H1 (cell line): ENCODE data around the gene KCTD17. TPM values are rescaled to one million over a fixed set of nuclear protein-coding genes. Genes with fewer than 3 reads are reported as not detected.

Experiments used
- CTCF ChIA-PET: fragments of 300-600 bp; sonication (Branson Sonifier 250); formaldehyde crosslinking; loops from one replicate; lab custom pipeline; 2021; ENCODE audit not compliant: partially characterized antibody; lab: Charles Lee
- POLR2A ChIA-PET: fragments of 300-600 bp; sonication (Branson Sonifier 250); formaldehyde crosslinking; loops from one replicate; lab custom pipeline; 2021; ENCODE audit warnings: inconsistent platforms; ENCODE audit not compliant: partially characterized antibody; lab: Charles Lee
- DNase-seq, 2 experiments: peaks; one replicate each; pipeline versions ENCODE4 v3.0.0 to v3.0.0-alpha.2; 2010 to 2022; ENCODE audit warnings: low spot score in 2 of 2, low read depth in 1 of 2, mixed read lengths in 1 of 2
- FAIRE-seq: peaks from 2 replicates; lab custom pipeline; 2011; peaks lifted over from hg19 to GRCh38; lab: Jason Lieb, UNC
- H2AFZ ChIP-seq: 2 replicates; pipeline ENCODE4 v1.8.1; 2012; ENCODE audit warnings: low read length, inconsistent platforms
- H2AK5ac ChIP-seq: 2 replicates; pipeline ENCODE4 v1.6.1; 2013; ENCODE audit warnings: low read depth, low read length
- H2BK120ac ChIP-seq: replicated peaks from 2 replicates; pipeline ENCODE3; 2013; ENCODE audit warnings: low read depth, low read length, inconsistent platforms
- H2BK12ac ChIP-seq: 2 replicates; pipeline ENCODE4 v1.6.1; 2013; ENCODE audit warnings: low read depth, low read length
- H2BK15ac ChIP-seq: 2 replicates; pipeline ENCODE4 v1.6.1; 2013; ENCODE audit warnings: low read length
- H2BK20ac ChIP-seq: 2 replicates; pipeline ENCODE4 v1.6.1; 2013; ENCODE audit warnings: low read length
- H2BK5ac ChIP-seq: 2 replicates; pipeline ENCODE4 v1.6.1; 2013; ENCODE audit warnings: low read depth, low read length
- H3K14ac ChIP-seq: 2 replicates; pipeline ENCODE4 v1.6.1; 2013; ENCODE audit warnings: inconsistent platforms; ENCODE audit not compliant: insufficient read length
- H3K18ac ChIP-seq: 2 replicates; pipeline ENCODE4 v1.6.1; 2013; ENCODE audit warnings: low read length; ENCODE audit errors: extremely low read depth
- H3K23ac ChIP-seq: 2 replicates; pipeline ENCODE4 v1.6.1; 2013; ENCODE audit warnings: inconsistent platforms; ENCODE audit not compliant: insufficient read length
- H3K23me2 ChIP-seq: 2 replicates; pipeline ENCODE4 v1.6.1; 2013; ENCODE audit warnings: low read depth, low read length
- H3K27ac ChIP-seq: 2 replicates; pipeline ENCODE4 v1.6.1; 2011; ENCODE audit warnings: low read depth, low read length, inconsistent platforms
- H3K27me3 ChIP-seq, 4 experiments: replicated peaks in 1 of 4; 1 replicate in 1 of 4; 2 replicates in 3 of 4; pipeline versions ENCODE4 v1.6.1 to v1.8.1; 2011 to 2013; ENCODE audit warnings: low read length in 3 of 4, mild to moderate bottlenecking in 3 of 4, inconsistent platforms in 2 of 4, mixed read lengths in 2 of 4, moderate library complexity in 1 of 4; ENCODE audit not compliant: control insufficient read depth in 3 of 4, insufficient read depth in 3 of 4; ENCODE audit errors: extremely low read depth in 1 of 4
- H3K36me3 ChIP-seq, 4 experiments: 2 replicates each; pipeline versions ENCODE4 v1.6.1 to v1.8.1; 2011 to 2013; ENCODE audit warnings: mild to moderate bottlenecking in 4 of 4, low read length in 3 of 4, moderate library complexity in 2 of 4, control low read depth in 1 of 4, inconsistent platforms in 1 of 4; ENCODE audit not compliant: insufficient read depth in 4 of 4, control insufficient read depth in 2 of 4
- H3K4ac ChIP-seq: replicated peaks from 2 replicates; pipeline ENCODE3; 2013; ENCODE audit warnings: low read length, low read depth, mixed read lengths, inconsistent platforms; ENCODE audit not compliant: insufficient read length
- H3K4me1 ChIP-seq, 4 experiments: replicated peaks in 1 of 4; 1 replicate in 1 of 4; 2 replicates in 3 of 4; pipeline versions ENCODE4 v1.6.1 to v1.8.1; 2011 to 2013; ENCODE audit warnings: low read length in 3 of 4, inconsistent platforms in 2 of 4, mixed read lengths in 1 of 4; ENCODE audit not compliant: insufficient read depth in 4 of 4, control insufficient read depth in 3 of 4
- H3K4me2 ChIP-seq, 2 experiments: 2 replicates each; pipeline versions ENCODE4 v1.6.1 to v1.8.1; 2011 to 2013; ENCODE audit warnings: low read depth in 2 of 2, low read length in 2 of 2, control low read depth in 1 of 2, inconsistent platforms in 1 of 2, mild to moderate bottlenecking in 1 of 2; ENCODE audit not compliant: insufficient read depth in 1 of 2
- H3K4me3 ChIP-seq, 4 experiments: fragments of 200-600, 300-600 bp in 1 of 4; sonication (generic), shearing (Covaris generic), sonication (Bioruptor Twin) in 1 of 4; 2 replicates each; pipeline versions ENCODE4 v1.5.1 to v1.8.1; 2011 to 2016; ENCODE audit warnings: low read length in 4 of 4, low read depth in 3 of 4, control low read depth in 2 of 4, inconsistent platforms in 2 of 4, mild to moderate bottlenecking in 2 of 4, mixed read lengths in 1 of 4, moderate library complexity in 1 of 4; ENCODE audit not compliant: insufficient read depth in 2 of 4; ENCODE audit errors: extremely low read depth in 1 of 4
- H3K56ac ChIP-seq: replicated peaks from 2 replicates; pipeline ENCODE3; 2013; ENCODE audit warnings: low read depth, mild to moderate bottlenecking, mixed read lengths, low read length, inconsistent platforms; ENCODE audit not compliant: insufficient read length
- H3K79me1 ChIP-seq: 2 replicates; pipeline ENCODE4 v1.6.1; 2013; ENCODE audit warnings: low read depth, low read length, control low read depth
- H3K79me2 ChIP-seq, 2 experiments: 2 replicates each; pipeline versions ENCODE4 v1.6.1 to v1.8.1; 2012 to 2013; ENCODE audit warnings: low read length in 2 of 2, mild to moderate bottlenecking in 2 of 2, inconsistent platforms in 1 of 2; ENCODE audit not compliant: insufficient read depth in 2 of 2, control insufficient read depth in 1 of 2
- H3K9ac ChIP-seq, 4 experiments: replicated peaks in 1 of 4; 1 replicate in 1 of 4; 2 replicates in 3 of 4; pipeline versions ENCODE4 v1.6.1 to v1.8.1; 2011 to 2013; ENCODE audit warnings: low read depth in 3 of 4, low read length in 3 of 4, control low read depth in 2 of 4, mild to moderate bottlenecking in 2 of 4, moderate library complexity in 2 of 4, inconsistent platforms in 1 of 4; ENCODE audit errors: extremely low read depth in 1 of 4
- H3K9me3 ChIP-seq, 2 experiments: 2 replicates each; pipeline versions ENCODE4 v1.6.1 to v1.8.1; 2012 to 2013; ENCODE audit warnings: mild to moderate bottlenecking in 2 of 2, moderate library complexity in 2 of 2, control low read depth in 1 of 2, inconsistent platforms in 1 of 2, low read depth in 1 of 2, low read length in 1 of 2, mixed read lengths in 1 of 2; ENCODE audit not compliant: insufficient read depth in 2 of 2
- H4K20me1 ChIP-seq, 2 experiments: replicated peaks in 1 of 2; 2 replicates each; pipeline versions ENCODE3 to v1.8.1; 2011 to 2013; ENCODE audit warnings: inconsistent platforms in 2 of 2, low read length in 2 of 2, mild to moderate bottlenecking in 1 of 2; ENCODE audit not compliant: insufficient read depth in 2 of 2, control insufficient read depth in 1 of 2
- H4K5ac ChIP-seq: 2 replicates; pipeline ENCODE4 v1.6.1; 2013; ENCODE audit warnings: low read length, low read depth, mixed read lengths, inconsistent platforms; ENCODE audit not compliant: insufficient read length
- H4K8ac ChIP-seq: 2 replicates; pipeline ENCODE4 v1.8.0; 2013; ENCODE audit warnings: mild to moderate bottlenecking, moderate library complexity, low read length, inconsistent platforms; ENCODE audit not compliant: insufficient read depth; ENCODE audit errors: extremely low read depth
- H4K91ac ChIP-seq: replicated peaks from 2 replicates; pipeline ENCODE3; 2013; ENCODE audit warnings: low read length, mixed read lengths, inconsistent platforms; ENCODE audit not compliant: insufficient read length
- CBX5 ChIP-seq: fragments of 300-800, 300-1000 bp; sonication (generic); IDR thresholded peaks from 2 replicates; pipeline ENCODE4 v1.7.1; 2016; ENCODE audit warnings: antibody characterized with exemption, low read length, low read depth
- CHD1 ChIP-seq: IDR thresholded peaks from 2 replicates; pipeline ENCODE4 v1.6.1; 2012; ENCODE audit warnings: low read depth, low read length, improper control_type of control experiment
- E2F6 ChIP-seq: IDR thresholded peaks from 2 replicates; pipeline ENCODE4 v1.6.1; 2012; ENCODE audit warnings: inconsistent platforms
- GABPA ChIP-seq: IDR thresholded peaks from 2 replicates; pipeline ENCODE4 v1.6.1; 2011; ENCODE audit warnings: mild to moderate bottlenecking, low read length, moderate library complexity, borderline replicate concordance; ENCODE audit not compliant: insufficient read depth
- KDM5A ChIP-seq: fragments of 200-600 bp; IDR thresholded peaks from 2 replicates; pipeline ENCODE4 v1.7.1; 2012; ENCODE audit warnings: mild to moderate bottlenecking, low read length, inconsistent platforms, mixed read lengths
- MAFK ChIP-seq: IDR thresholded peaks from 2 replicates; pipeline ENCODE4 v1.6.1; 2012; ENCODE audit warnings: low read depth, mild to moderate bottlenecking, improper control_type of control experiment, low read length
- SIRT6 ChIP-seq: IDR thresholded peaks from one replicate; pipeline ENCODE4 v1.7.1; 2012; ENCODE audit warnings: low read length, inconsistent platforms
- SP2 ChIP-seq: IDR thresholded peaks from 2 replicates; pipeline ENCODE4 v1.6.1; 2012; ENCODE audit warnings: mild to moderate bottlenecking, low read length, inconsistent platforms
- SUZ12 ChIP-seq: fragments of 200-600 bp; sonication (generic); IDR thresholded peaks from 2 replicates; pipeline ENCODE4 v1.6.1; 2012; ENCODE audit warnings: mild to moderate bottlenecking, inconsistent platforms, low read length, moderate library complexity, mixed read lengths
- WGBS, 2 experiments: shearing (Covaris generic) in 1 of 2; methylation state at CpG; one replicate each; pipeline versions ENCODE4 v1.1.6 to v1.1.7; 2013 to 2015; ENCODE audit warnings: low lambda C conversion rate in 2 of 2, mixed read lengths in 2 of 2, inconsistent platforms in 1 of 2, low coverage in 1 of 2, missing lambda C conversion rate in 1 of 2; ENCODE audit not compliant: insufficient replicate concordance in 2 of 2, insufficient coverage in 1 of 2, insufficient read length in 1 of 2; ENCODE audit errors: extremely low coverage in 1 of 2, missing lambda C conversion rate in 1 of 2; 5-methylcytosine and 5-hydroxymethylcytosine counted together
- polyA plus RNA-seq, 7 experiments: library from polyadenylated mRNA; depleted of rRNA in 3 of 7; stranded (reverse) in 5 of 7; unstranded in 2 of 7; fragments of >200 nt in 5 of 7; fragments of 200-250 nt in 2 of 7; gene quantifications; 1 replicate in 5 of 7; 2 replicates in 1 of 7; 4 replicates in 1 of 7; pipeline versions ENCODE4 v1.2.1 to v1.2.3, GENCODE V29; 2011 to 2013; ENCODE audit warnings: missing spikeins in 2 of 7, mixed read lengths in 2 of 7
- total RNA-seq: library from RNA; stranded (reverse); fragmentation: NEBNext Ultra II Directional; extraction: Animal tissue kit (Norgen Biotek cat#: 25700); gene quantifications from 2 replicates; pipeline ENCODE4 v1.2.1, GENCODE V29; 2021

The KCTD17 gene
- total and polyA plus RNA-seq, 2 of the 8 experiments (the other 6 are each of a cell fraction or from before 2014, with no cell fraction given): 39.4 to 44.0 TPM

GRCh38 chr22:37027556-37027955 lies 24.0 kb upstream of the KCTD17 start:
- CTCF ChIA-PET: interaction anchor here (0.7 to 1.9 kb wide), 4 partner anchors 10 to 171 kb away, joined by 3 to 6 read pairs (median 5); no protein-coding TSS in a partner anchor
- H3K9me3 ChIP-seq: no peaks in the 10 kb centered on the region
- H3K23me2 ChIP-seq: no peaks in the 10 kb centered on the region
- peaks cover 3 to 51% (median 21%) of the 10 kb centered on the region in 4 experiments for H3K36me3 ChIP-seq
- no peak overlapping the region for H2BK5ac ChIP-seq
- no peak overlapping the region; the same call in 1 of the 2 replicates for H3K18ac ChIP-seq
- H3K4me3 ChIP-seq: no peak overlapping the region
- peaks cover 0 to 3% of the 10 kb centered on the region in 2 experiments; a peak in 1 of 4 replicates for H3K79me2 ChIP-seq
- POLR2A ChIA-PET: interaction anchor here (0.9 to 3.9 kb wide), 3 partner anchors 10 to 17 kb away, joined by 3 to 13 read pairs (median 8); no protein-coding TSS in a partner anchor
- no peak overlapping the region for H2BK12ac ChIP-seq
- H3K4me2 ChIP-seq: no peak overlapping the region
- peaks cover 9 to 23% of the 10 kb centered on the region in 2 experiments for H4K20me1 ChIP-seq
- DNase-seq: no peak
- H3K14ac ChIP-seq: no peak overlapping the region
- H4K5ac ChIP-seq: no peak overlapping the region
- no peak overlapping the region for H3K9ac ChIP-seq
- no peak overlapping the region for H3K27ac ChIP-seq
- no peak overlapping the region for H3K4ac ChIP-seq
- H2BK120ac ChIP-seq: no peak overlapping the region
- TF ChIP-seq KDM5A (no peak), SUZ12 (no peak), MAFK (no peak), GABPA (no peak), SP2 (no peak), CHD1 (no peak), SIRT6 (no peak), CBX5 (no peak), E2F6 (no peak)
- no peak overlapping the region for H4K91ac ChIP-seq
- no peak overlapping the region for H2BK15ac ChIP-seq
- no peaks in the 10 kb centered on the region for H3K27me3 ChIP-seq
- FAIRE-seq: no peak
- WGBS, 2 experiments: 81% methylated on average over 7 of the region's 7 CpGs; no CpG with 5 or more reads in 1 of the 2 experiments
- no peak overlapping the region for H4K8ac ChIP-seq
- H2AK5ac ChIP-seq: no peak overlapping the region
- H3K56ac ChIP-seq: no peak overlapping the region
- no peak overlapping the region for H3K23ac ChIP-seq
- peaks cover 0 to 9% (median 2%) of the 10 kb centered on the region in 4 experiments; a peak in 3 of 7 replicates for H3K4me1 ChIP-seq
- H3K79me1 ChIP-seq: peaks cover 9% of the 10 kb centered on the region
- H2BK20ac ChIP-seq: no peak overlapping the region
- H2AFZ ChIP-seq: no peak overlapping the region
